CD14-positive monocyte (primary cell): ENCODE data around the gene LGI2. TPM values are rescaled to one million over a fixed set of nuclear protein-coding genes. Genes with fewer than 3 reads are reported as not detected.
"Not testable (repeated sequence)": the region's sequence is repeated elsewhere in the genome, so short reads cannot be mapped to it uniquely, and the experiment has no call there.

Source experiments
- DNase-seq, 3 donors: peaks; one replicate each; pipeline ENCODE4 v3.0.0-alpha.2; 2011 to 2022
- H2AFZ ChIP-seq: 2 replicates; pipeline ENCODE4 v1.6.0; 2012; ENCODE audit warnings: mild to moderate bottlenecking, low read depth, low read length, inconsistent platforms; ENCODE audit not compliant: insufficient read depth, poor library complexity, severe bottlenecking
- H3K27ac ChIP-seq, 2 donors: 1 replicate in 1 of 2; 2 replicates in 1 of 2; pipeline ENCODE4 v1.5.1; 2012 to 2013; ENCODE audit warnings: low read length in 2 of 2, control low read depth in 1 of 2, inconsistent platforms in 1 of 2, low read depth in 1 of 2, mild to moderate bottlenecking in 1 of 2
- H3K27me3 ChIP-seq, 2 donors: one replicate each; pipeline versions ENCODE4 v1.6.0 to v1.6.1; 2011 to 2013; ENCODE audit warnings: low read length in 2 of 2; ENCODE audit not compliant: control insufficient read depth in 2 of 2, insufficient read depth in 2 of 2
- H3K36me3 ChIP-seq, 2 donors: replicated peaks in 1 of 2; 1 replicate in 1 of 2; 2 replicates in 1 of 2; pipeline versions ENCODE4 v1.5.1 to v1.6.1; 2012 to 2013; ENCODE audit warnings: low read length in 2 of 2, control low read depth in 1 of 2, inconsistent platforms in 1 of 2, mild to moderate bottlenecking in 1 of 2; ENCODE audit not compliant: insufficient read depth in 2 of 2, control insufficient read depth in 1 of 2
- H3K4me1 ChIP-seq, 2 donors: 1 replicate in 1 of 2; 2 replicates in 1 of 2; pipeline versions ENCODE4 v1.5.1 to v1.6.1; 2012 to 2013; ENCODE audit warnings: low read length in 2 of 2, control low read depth in 1 of 2, inconsistent platforms in 1 of 2, mild to moderate bottlenecking in 1 of 2, moderate library complexity in 1 of 2; ENCODE audit not compliant: insufficient read depth in 2 of 2, control insufficient read depth in 1 of 2
- H3K4me2 ChIP-seq: replicated peaks from 2 replicates; pipeline ENCODE3; 2012; ENCODE audit warnings: low read length, moderate library complexity, mild to moderate bottlenecking; ENCODE audit not compliant: poor library complexity, severe bottlenecking; ENCODE audit errors: extremely low read depth
- H3K4me3 ChIP-seq, 3 experiments: fragments of 200-600 bp in 1 of 3; sonication (generic) in 1 of 3; replicated peaks in 1 of 3; 1 replicate in 2 of 3; 2 replicates in 1 of 3; pipeline ENCODE4 v1.5.1; 2011 to 2013; ENCODE audit warnings: low read length in 3 of 3, mild to moderate bottlenecking in 3 of 3, control low read depth in 2 of 3, low read depth in 2 of 3, inconsistent platforms in 1 of 3, moderate library complexity in 1 of 3
- H3K79me2 ChIP-seq: 2 replicates; pipeline ENCODE4 v1.6.0; 2012; ENCODE audit warnings: mild to moderate bottlenecking, control low read depth, inconsistent platforms, low read length, moderate library complexity; ENCODE audit not compliant: insufficient read depth
- H3K9ac ChIP-seq: 2 replicates; pipeline ENCODE4 v1.6.0; 2017; ENCODE audit warnings: low read length, mild to moderate bottlenecking; ENCODE audit not compliant: insufficient read depth, poor library complexity, severe bottlenecking
- H3K9me3 ChIP-seq, 2 donors: replicated peaks in 1 of 2; 1 replicate in 1 of 2; 2 replicates in 1 of 2; pipeline versions ENCODE4 v1.5.1 to v1.6.1; 2012 to 2013; ENCODE audit warnings: low read length in 2 of 2, control low read depth in 1 of 2; ENCODE audit not compliant: control insufficient read depth in 1 of 2, insufficient read depth in 1 of 2
- H4K20me1 ChIP-seq: 2 replicates; pipeline ENCODE4 v1.6.0; 2012; ENCODE audit warnings: mild to moderate bottlenecking, low read length, control low read depth, moderate library complexity; ENCODE audit not compliant: insufficient read depth
- H3K27ac Mint-ChIP-seq, 7 donors: one replicate each; pipeline ENCODE4 v1.8.0; 2020; ENCODE audit warnings: mild to moderate bottlenecking in 7 of 7, mixed read lengths in 7 of 7, moderate library complexity in 6 of 7, inconsistent platforms in 2 of 7
- H3K27me3 Mint-ChIP-seq, 3 donors: one replicate each; pipeline ENCODE4 v1.8.0; 2021 to 2022; ENCODE audit warnings: low read depth in 3 of 3, mild to moderate bottlenecking in 3 of 3, mixed read lengths in 3 of 3, moderate library complexity in 3 of 3, inconsistent platforms in 1 of 3
- H3K36me3 Mint-ChIP-seq, 2 donors: one replicate each; pipeline ENCODE4 v1.8.0; 2020; ENCODE audit warnings: mixed read lengths in 2 of 2, inconsistent platforms in 1 of 2, mild to moderate bottlenecking in 1 of 2
- H3K4me1 Mint-ChIP-seq: one replicate; pipeline ENCODE4 v1.8.0; 2020; ENCODE audit warnings: mild to moderate bottlenecking, mixed read lengths
- H3K4me3 Mint-ChIP-seq, 2 donors: one replicate each; pipeline ENCODE4 v1.8.0; 2020; ENCODE audit warnings: mild to moderate bottlenecking in 2 of 2, mixed read lengths in 2 of 2, moderate library complexity in 1 of 2
- H3K9me3 Mint-ChIP-seq, 7 donors: one replicate each; pipeline ENCODE4 v1.8.0; 2020 to 2022; ENCODE audit warnings: mixed read lengths in 7 of 7, mild to moderate bottlenecking in 6 of 7, moderate library complexity in 6 of 7, inconsistent platforms in 2 of 7
- WGBS: methylation state at CpG from one replicate; pipeline ENCODE4 v1.1.5; 2013; ENCODE audit warnings: missing lambda C conversion rate; ENCODE audit not compliant: insufficient coverage; 5-methylcytosine and 5-hydroxymethylcytosine counted together
- intact Hi-C, 2 donors: fragments of 100-400 bp; cut with micrococcal nuclease; formaldehyde crosslinking; loops; one replicate each; pipeline versions ENCODE4 v1.15.0 to v1.15.1; 2023
- polyA plus RNA-seq, 3 donors: library from polyadenylated mRNA; depleted of rRNA in 1 of 3; unstranded in 2 of 3; stranded (reverse) in 1 of 3; fragments of 300-500 nt in 2 of 3; fragments of >200 nt in 1 of 3; fragmentation: Illumina TruSeq in 2 of 3; gene quantifications; 1 replicate in 2 of 3; 2 replicates in 1 of 3; pipeline ENCODE4 v1.2.3, GENCODE V29; 2012 to 2021
- TF ChIP-seq, protein P1 (sequence below): fragments of 200-600 bp; IDR thresholded peaks from one replicate; pipeline ENCODE4 v1.8.0; 2022; ENCODE audit warnings: antibody characterized with exemption, mild to moderate bottlenecking

LGI2 gene
- polyA plus RNA-seq, 3 donors, result 0.30 to 0.33 TPM; not detected in 1

- no peak overlapping the region for H3K27ac ChIP-seq
- no peak overlapping the region for H2AFZ ChIP-seq
- Mint-ChIP-seq H3K9me3 (peaks cover 0 to 5% (median 0%) of the 10 kb centered on the region in 7 donors), H3K36me3 (no peaks in the 10 kb centered on the region), H3K27ac (peak overlapping the region in 1 of 7 donors; percentile 1), H3K27me3 (peaks cover 0 to 2% (median 0%) of the 10 kb centered on the region in 3 donors), H3K4me3 (no peak overlapping the region), H3K4me1 (no peaks in the 10 kb centered on the region)
- no peaks in the 10 kb centered on the region for H3K79me2 ChIP-seq
- no peaks in the 10 kb centered on the region for H4K20me1 ChIP-seq
- no peak overlapping the region for H3K9ac ChIP-seq
- H3K4me1 ChIP-seq, result no peaks in the 10 kb centered on the region
- no peaks in the 10 kb centered on the region for H3K9me3 ChIP-seq
- no peaks in the 10 kb centered on the region for H3K36me3 ChIP-seq
- 97% methylated on average over 5 of the region's 8 CpGs for WGBS
- no peaks in the 10 kb centered on the region for H3K27me3 ChIP-seq
- TF ChIP-seq, protein P1, sequence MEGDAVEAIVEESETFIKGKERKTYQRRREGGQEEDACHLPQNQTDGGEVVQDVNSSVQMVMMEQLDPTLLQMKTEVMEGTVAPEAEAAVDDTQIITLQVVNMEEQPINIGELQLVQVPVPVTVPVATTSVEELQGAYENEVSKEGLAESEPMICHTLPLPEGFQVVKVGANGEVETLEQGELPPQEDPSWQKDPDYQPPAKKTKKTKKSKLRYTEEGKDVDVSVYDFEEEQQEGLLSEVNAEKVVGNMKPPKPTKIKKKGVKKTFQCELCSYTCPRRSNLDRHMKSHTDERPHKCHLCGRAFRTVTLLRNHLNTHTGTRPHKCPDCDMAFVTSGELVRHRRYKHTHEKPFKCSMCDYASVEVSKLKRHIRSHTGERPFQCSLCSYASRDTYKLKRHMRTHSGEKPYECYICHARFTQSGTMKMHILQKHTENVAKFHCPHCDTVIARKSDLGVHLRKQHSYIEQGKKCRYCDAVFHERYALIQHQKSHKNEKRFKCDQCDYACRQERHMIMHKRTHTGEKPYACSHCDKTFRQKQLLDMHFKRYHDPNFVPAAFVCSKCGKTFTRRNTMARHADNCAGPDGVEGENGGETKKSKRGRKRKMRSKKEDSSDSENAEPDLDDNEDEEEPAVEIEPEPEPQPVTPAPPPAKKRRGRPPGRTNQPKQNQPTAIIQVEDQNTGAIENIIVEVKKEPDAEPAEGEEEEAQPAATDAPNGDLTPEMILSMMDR, result no peak
- intact Hi-C loops, result no loop called here
- no peak for DNase-seq
- H3K4me2 ChIP-seq, result no peak overlapping the region
- H3K4me3 ChIP-seq, result no peak overlapping the region
These were observed 28.1 kb upstream of the LGI2 start for GRCh38 chr4:25058796-25059195.

- Mint-ChIP-seq H3K27ac (no peak overlapping the region), H3K27me3 (peaks cover 0 to 2% (median 0%) of the 10 kb centered on the region in 3 donors), H3K4me3 (peak overlapping the region in 1 of 2 donors; percentile 2), H3K36me3 (no peaks in the 10 kb centered on the region), H3K9me3 (peaks cover 0 to 5% (median 2%) of the 10 kb centered on the region in 7 donors), H3K4me1 (no peaks in the 10 kb centered on the region)
- Histone ChIP-seq H3K79me2 (no peaks in the 10 kb centered on the region), H3K9ac (no peak overlapping the region), H3K4me1 (no peaks in the 10 kb centered on the region), H3K4me2 (no peak overlapping the region), H3K27me3 (no peaks in the 10 kb centered on the region), H3K4me3 (no peak overlapping the region), H4K20me1 (no peaks in the 10 kb centered on the region), H2AFZ (no peak overlapping the region), H3K36me3 (no peaks in the 10 kb centered on the region), H3K9me3 (no peaks in the 10 kb centered on the region), H3K27ac (no peak overlapping the region)
- DNase-seq, result no peak
- TF ChIP-seq, protein P1, result no peak
- 47% methylated on average over 6 of the region's 8 CpGs for WGBS
- intact Hi-C loops, result no loop called here
These were observed 26.6 kb upstream of the LGI2 start for GRCh38 chr4:25057299-25057698.

- intact Hi-C loops, DNase-seq, H3K9ac ChIP-seq, H3K4me3 ChIP-seq, H3K9me3 ChIP-seq, H2AFZ ChIP-seq, H3K27ac ChIP-seq, H3K4me1 ChIP-seq, H3K79me2 ChIP-seq, H3K27me3 Mint-ChIP-seq, H3K36me3 Mint-ChIP-seq, H3K36me3 ChIP-seq, H3K4me1 Mint-ChIP-seq, H3K27me3 ChIP-seq, H3K9me3 Mint-ChIP-seq, H3K4me2 ChIP-seq, H3K4me3 Mint-ChIP-seq, H4K20me1 ChIP-seq: not testable (repeated sequence)
- H3K27ac Mint-ChIP-seq, result peak overlapping the region in 1 of 7 donors; percentile 32
- no CpG with 5 or more reads among the region's 5 CpGs for WGBS
These were observed 21.3 kb upstream of the LGI2 start for GRCh38 chr4:25052037-25052436.
